SK-N-SH treated with all-trans-retinoic acid at 6 μM for 48 hours (cell line): ENCODE data around the gene DSC1.
"Not testable (repeated sequence)": the region's sequence is repeated elsewhere in the genome, so short reads cannot be mapped to it uniquely, and the experiment has no call there.

Source experiments
- ATAC-seq: fragments of 200-7000 bp; cut with Tn5 transposase; 3 replicates; pipeline ENCODE4 v1.9.1; 2020; ENCODE audit warnings: mild to moderate bottlenecking, moderate library complexity
- ARNTL ChIP-seq: fragments of 450-650 bp; formaldehyde crosslinking; IDR thresholded peaks from 2 replicates; pipeline ENCODE4 v1.5.0; 2020; ENCODE audit warnings: low read depth, mild to moderate bottlenecking, moderate library complexity, borderline replicate concordance
- BACH2 ChIP-seq: fragments of 250-450 bp; sonication (Bioruptor Pico); IDR thresholded peaks from 2 replicates; pipeline ENCODE4 v1.9.0; 2021; ENCODE audit warnings: mild to moderate bottlenecking, borderline replicate concordance
- CSDC2 ChIP-seq: fragments of 250-450 bp; sonication (Bioruptor Pico); IDR thresholded peaks from 2 replicates; pipeline ENCODE4 v1.5.0; 2020; ENCODE audit warnings: mild to moderate bottlenecking, moderate library complexity
- ESRRG ChIP-seq: fragments of 250-450 bp; sonication (Bioruptor Pico); IDR thresholded peaks from 2 replicates; pipeline ENCODE4 v1.6.1; 2021; ENCODE audit warnings: mild to moderate bottlenecking
- GLIS3 ChIP-seq: fragments of 250-450 bp; sonication (Bioruptor Pico); IDR thresholded peaks from 2 replicates; pipeline ENCODE4 v1.5.0; 2020; ENCODE audit warnings: mild to moderate bottlenecking, moderate library complexity
- ISL1 ChIP-seq: fragments of 250-450 bp; sonication (Bioruptor Pico); IDR thresholded peaks from 2 replicates; pipeline ENCODE4 v2.1.2; 2022; ENCODE audit warnings: mild to moderate bottlenecking, moderate library complexity
- OSR1 ChIP-seq: fragments of 250-450 bp; sonication (Bioruptor Pico); IDR thresholded peaks from 2 replicates; pipeline ENCODE4 v1.8.0; 2022; ENCODE audit warnings: moderate library complexity, mild to moderate bottlenecking, inconsistent platforms
- PPARA ChIP-seq: fragments of 250-450 bp; sonication (Bioruptor Pico); IDR thresholded peaks from 2 replicates; pipeline ENCODE4 v1.5.0; 2020; ENCODE audit warnings: mild to moderate bottlenecking, borderline replicate concordance
- RARB ChIP-seq: fragments of 250-450 bp; sonication (Bioruptor Pico); IDR thresholded peaks from 2 replicates; pipeline ENCODE4 v1.8.0; 2021; ENCODE audit warnings: mild to moderate bottlenecking, moderate library complexity
- SNAI2 ChIP-seq: fragments of 250-450 bp; sonication (Bioruptor Pico); IDR thresholded peaks from 2 replicates; pipeline ENCODE4 v1.5.0; 2020; ENCODE audit warnings: mild to moderate bottlenecking, moderate library complexity
- TCF4 ChIP-seq: fragments of 250-450 bp; sonication (Bioruptor Pico); IDR thresholded peaks from 2 replicates; pipeline ENCODE4 v1.8.0; 2021; ENCODE audit warnings: mild to moderate bottlenecking, moderate library complexity, borderline replicate concordance
- ZC3H10 ChIP-seq: fragments of 250-450 bp; sonication (Bioruptor Pico); IDR thresholded peaks from 2 replicates; pipeline ENCODE4 v1.5.1; 2021; ENCODE audit warnings: mild to moderate bottlenecking, moderate library complexity
- ZFP3 ChIP-seq: fragments of 250-450 bp; sonication (Bioruptor Pico); IDR thresholded peaks from 2 replicates; pipeline ENCODE4 v1.5.0; 2020; ENCODE audit warnings: mild to moderate bottlenecking, moderate library complexity
- ZFP30 ChIP-seq: fragments of 450-650 bp; formaldehyde crosslinking; IDR thresholded peaks from 2 replicates; pipeline ENCODE4 v1.5.0; 2022; ENCODE audit warnings: mild to moderate bottlenecking, moderate library complexity
- ZNF565 ChIP-seq: fragments of 450-650 bp; formaldehyde crosslinking; conservative IDR thresholded peaks from 2 replicates; pipeline ENCODE4 v1.5.0; 2020; ENCODE audit warnings: low read depth, mild to moderate bottlenecking, moderate library complexity
- ZNF70 ChIP-seq: fragments of 450-650 bp; formaldehyde crosslinking; IDR thresholded peaks from 2 replicates; pipeline ENCODE4 v1.5.0; 2020; ENCODE audit warnings: mild to moderate bottlenecking, moderate library complexity
- ZNF8 ChIP-seq: fragments of 450-650 bp; formaldehyde crosslinking; IDR thresholded peaks from 2 replicates; pipeline ENCODE4 v1.5.0; 2020; ENCODE audit warnings: mild to moderate bottlenecking, moderate library complexity
- TF ChIP-seq, protein P1 (sequence below): fragments of 250-450 bp; sonication (Bioruptor Pico); IDR thresholded peaks from 2 replicates; pipeline ENCODE4 v1.8.0; 2020; ENCODE audit warnings: mild to moderate bottlenecking, moderate library complexity, borderline replicate concordance
- TF ChIP-seq, protein P2 (sequence below): fragments of 250-450 bp; sonication (Bioruptor Pico); IDR thresholded peaks from 2 replicates; pipeline ENCODE4 v1.5.1; 2020; ENCODE audit warnings: low read depth, mild to moderate bottlenecking, moderate library complexity
- TF ChIP-seq, protein P3 (sequence below): fragments of 250-450 bp; sonication (Bioruptor Pico); IDR thresholded peaks from 2 replicates; pipeline ENCODE4 v1.8.0; 2021; ENCODE audit warnings: low read depth, mild to moderate bottlenecking, moderate library complexity, borderline replicate concordance
- TF ChIP-seq, protein P4 (sequence below): fragments of 250-450 bp; sonication (Bioruptor Pico); IDR thresholded peaks from 2 replicates; pipeline ENCODE4 v1.5.0; 2020; ENCODE audit warnings: mild to moderate bottlenecking, moderate library complexity

Gene DSC1

DNA sequence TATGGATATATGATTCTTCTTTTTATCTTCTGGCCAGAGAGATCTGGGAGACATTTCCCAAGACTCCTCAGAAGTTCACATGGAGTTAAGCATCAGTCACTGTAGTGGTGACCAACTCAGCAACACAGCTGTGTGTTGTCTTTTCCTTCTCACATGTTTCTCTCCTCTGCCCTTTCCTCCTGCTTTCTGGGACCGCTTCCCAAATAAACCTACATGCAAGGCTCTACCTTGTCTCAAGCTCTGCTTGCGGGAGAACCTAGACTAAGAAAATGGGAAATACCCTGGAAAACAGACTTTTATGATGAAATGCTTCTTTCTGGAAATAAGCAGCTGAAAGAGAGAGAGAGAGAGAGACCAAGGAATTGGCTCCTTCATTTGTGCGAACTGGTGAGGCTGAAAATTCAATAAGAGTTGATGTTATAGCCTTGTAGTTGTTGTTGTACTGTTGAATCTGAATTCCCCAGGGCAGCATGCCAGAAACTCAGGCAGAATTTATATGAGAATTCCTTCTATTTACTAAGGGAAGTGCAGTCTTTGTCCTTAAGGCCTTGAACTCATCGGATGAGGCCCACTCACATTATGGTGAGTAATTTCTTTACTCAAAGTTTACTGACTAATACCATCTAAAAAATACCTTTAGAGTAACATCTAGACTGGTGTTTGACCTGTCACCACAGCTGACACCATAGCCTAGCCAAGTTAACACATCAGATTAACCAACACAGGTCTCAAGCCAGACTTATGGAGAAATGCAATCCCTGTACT, 22.7 kb upstream of the DSC1 start:
- no peak for ATAC-seq
- TF ChIP-seq, protein P1, sequence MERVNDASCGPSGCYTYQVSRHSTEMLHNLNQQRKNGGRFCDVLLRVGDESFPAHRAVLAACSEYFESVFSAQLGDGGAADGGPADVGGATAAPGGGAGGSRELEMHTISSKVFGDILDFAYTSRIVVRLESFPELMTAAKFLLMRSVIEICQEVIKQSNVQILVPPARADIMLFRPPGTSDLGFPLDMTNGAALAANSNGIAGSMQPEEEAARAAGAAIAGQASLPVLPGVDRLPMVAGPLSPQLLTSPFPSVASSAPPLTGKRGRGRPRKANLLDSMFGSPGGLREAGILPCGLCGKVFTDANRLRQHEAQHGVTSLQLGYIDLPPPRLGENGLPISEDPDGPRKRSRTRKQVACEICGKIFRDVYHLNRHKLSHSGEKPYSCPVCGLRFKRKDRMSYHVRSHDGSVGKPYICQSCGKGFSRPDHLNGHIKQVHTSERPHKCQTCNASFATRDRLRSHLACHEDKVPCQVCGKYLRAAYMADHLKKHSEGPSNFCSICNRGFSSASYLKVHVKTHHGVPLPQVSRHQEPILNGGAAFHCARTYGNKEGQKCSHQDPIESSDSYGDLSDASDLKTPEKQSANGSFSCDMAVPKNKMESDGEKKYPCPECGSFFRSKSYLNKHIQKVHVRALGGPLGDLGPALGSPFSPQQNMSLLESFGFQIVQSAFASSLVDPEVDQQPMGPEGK (CRISPR knock-in tag), result no peak
- TF ChIP-seq ZNF565 (CRISPR knock-in tag) (no peak), ARNTL (CRISPR knock-in tag) (no peak), ESRRG (no peak), BACH2 (no peak), TCF4 (CRISPR knock-in tag) (no peak), ISL1 (no peak), RARB (no peak), PPARA (CRISPR knock-in tag) (no peak), CSDC2 (CRISPR knock-in tag) (no peak), SNAI2 (CRISPR knock-in tag) (no peak), ZNF8 (CRISPR knock-in tag) (no peak), ZC3H10 (CRISPR knock-in tag) (no peak), ZNF70 (CRISPR knock-in tag) (no peak), GLIS3 (no peak), OSR1 (CRISPR knock-in tag) (no peak), ZFP30 (no peak)
- TF ChIP-seq, protein P2, sequence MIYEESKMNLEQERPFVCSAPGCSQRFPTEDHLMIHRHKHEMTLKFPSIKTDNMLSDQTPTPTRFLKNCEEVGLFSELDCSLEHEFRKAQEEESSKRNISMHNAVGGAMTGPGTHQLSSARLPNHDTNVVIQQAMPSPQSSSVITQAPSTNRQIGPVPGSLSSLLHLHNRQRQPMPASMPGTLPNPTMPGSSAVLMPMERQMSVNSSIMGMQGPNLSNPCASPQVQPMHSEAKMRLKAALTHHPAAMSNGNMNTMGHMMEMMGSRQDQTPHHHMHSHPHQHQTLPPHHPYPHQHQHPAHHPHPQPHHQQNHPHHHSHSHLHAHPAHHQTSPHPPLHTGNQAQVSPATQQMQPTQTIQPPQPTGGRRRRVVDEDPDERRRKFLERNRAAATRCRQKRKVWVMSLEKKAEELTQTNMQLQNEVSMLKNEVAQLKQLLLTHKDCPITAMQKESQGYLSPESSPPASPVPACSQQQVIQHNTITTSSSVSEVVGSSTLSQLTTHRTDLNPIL, result no peak
- TF ChIP-seq, protein P3, sequence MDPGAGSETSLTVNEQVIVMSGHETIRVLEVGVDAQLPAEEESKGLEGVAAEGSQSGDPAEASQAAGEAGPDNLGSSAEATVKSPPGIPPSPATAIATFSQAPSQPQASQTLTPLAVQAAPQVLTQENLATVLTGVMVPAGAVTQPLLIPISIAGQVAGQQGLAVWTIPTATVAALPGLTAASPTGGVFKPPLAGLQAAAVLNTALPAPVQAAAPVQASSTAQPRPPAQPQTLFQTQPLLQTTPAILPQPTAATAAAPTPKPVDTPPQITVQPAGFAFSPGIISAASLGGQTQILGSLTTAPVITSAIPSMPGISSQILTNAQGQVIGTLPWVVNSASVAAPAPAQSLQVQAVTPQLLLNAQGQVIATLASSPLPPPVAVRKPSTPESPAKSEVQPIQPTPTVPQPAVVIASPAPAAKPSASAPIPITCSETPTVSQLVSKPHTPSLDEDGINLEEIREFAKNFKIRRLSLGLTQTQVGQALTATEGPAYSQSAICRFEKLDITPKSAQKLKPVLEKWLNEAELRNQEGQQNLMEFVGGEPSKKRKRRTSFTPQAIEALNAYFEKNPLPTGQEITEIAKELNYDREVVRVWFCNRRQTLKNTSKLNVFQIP (CRISPR knock-in tag), result no peak

DNA sequence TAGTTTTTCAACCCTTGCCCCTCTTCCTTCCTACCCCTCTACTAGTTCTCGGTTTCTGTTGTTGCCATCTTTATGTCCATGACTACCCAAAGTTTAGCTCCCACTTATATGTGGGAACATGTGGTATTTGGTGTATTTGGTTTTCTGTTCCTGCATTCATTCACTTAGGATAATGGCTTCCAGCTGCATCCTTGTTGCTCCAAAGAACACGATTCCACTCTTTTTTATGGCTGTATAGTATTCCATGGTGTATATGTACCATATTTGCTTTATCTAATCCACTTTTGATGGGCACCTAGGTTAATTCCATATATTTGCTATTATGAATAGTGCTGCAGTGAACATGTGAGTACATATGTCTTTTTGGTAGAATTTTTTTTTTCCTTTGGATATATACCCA, 20.6 kb upstream of the DSC1 start:
- no peak for ATAC-seq
- TF ChIP-seq OSR1 (CRISPR knock-in tag), result no peak
- TF ChIP-seq SNAI2 (CRISPR knock-in tag), result no peak
- TF ChIP-seq BACH2, result no peak
- TF ChIP-seq ESRRG, result no peak
- no peak for TF ChIP-seq ZC3H10 (CRISPR knock-in tag)
- no peak for TF ChIP-seq GLIS3
- no peak for TF ChIP-seq TCF4 (CRISPR knock-in tag)
- TF ChIP-seq, protein P2, result no peak
- no peak for TF ChIP-seq ZNF565 (CRISPR knock-in tag)
- TF ChIP-seq, protein P1 (CRISPR knock-in tag), result no peak
- TF ChIP-seq ZFP30, result no peak
- TF ChIP-seq ZNF8 (CRISPR knock-in tag), result no peak
- TF ChIP-seq ISL1, result no peak
- no peak for TF ChIP-seq ZFP3 (CRISPR knock-in tag)
- TF ChIP-seq, all 23 proteins: peak for 0

DNA sequence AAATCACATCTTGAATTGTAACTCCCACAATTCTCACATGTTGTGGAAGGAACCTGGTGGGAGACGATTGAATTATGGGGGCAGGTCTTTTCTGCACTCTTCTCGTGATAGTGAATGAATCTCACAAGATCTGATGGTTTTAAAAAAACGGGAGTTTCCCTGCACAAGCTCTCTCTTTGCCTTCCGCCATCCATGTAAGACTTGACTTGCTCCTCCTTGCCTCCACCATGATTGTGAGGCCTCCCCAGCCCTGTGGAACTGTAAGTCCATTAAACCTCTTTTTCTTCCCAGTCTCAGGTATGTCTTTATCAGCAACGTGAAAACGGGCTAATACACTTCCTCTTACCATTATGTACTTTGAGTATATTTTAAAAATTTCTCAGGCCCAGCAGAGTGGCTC, 14.7 kb upstream of the DSC1 start:
- not testable (repeated sequence) for ATAC-seq

DNA sequence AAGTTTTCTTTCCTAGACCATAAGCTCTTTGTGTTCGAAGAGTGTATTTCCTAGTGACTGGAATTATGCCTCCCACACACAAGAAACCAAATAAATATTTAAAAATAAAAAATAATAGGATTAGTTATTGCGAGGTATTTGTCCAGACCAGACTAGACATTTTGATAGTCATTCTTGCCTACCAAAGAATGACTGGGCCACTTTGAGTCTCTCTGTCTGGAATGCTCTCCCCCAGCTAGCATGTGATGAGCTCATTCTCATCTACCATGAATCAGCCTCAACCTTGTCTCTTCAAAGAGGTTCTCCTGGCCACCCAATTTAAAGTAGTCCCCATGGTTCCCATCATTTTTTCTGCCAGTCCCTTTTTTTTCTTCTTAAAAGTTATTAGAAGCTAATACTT, 13.9 kb upstream of the DSC1 start:
- ATAC-seq, result no peak
- TF ChIP-seq, protein P4, sequence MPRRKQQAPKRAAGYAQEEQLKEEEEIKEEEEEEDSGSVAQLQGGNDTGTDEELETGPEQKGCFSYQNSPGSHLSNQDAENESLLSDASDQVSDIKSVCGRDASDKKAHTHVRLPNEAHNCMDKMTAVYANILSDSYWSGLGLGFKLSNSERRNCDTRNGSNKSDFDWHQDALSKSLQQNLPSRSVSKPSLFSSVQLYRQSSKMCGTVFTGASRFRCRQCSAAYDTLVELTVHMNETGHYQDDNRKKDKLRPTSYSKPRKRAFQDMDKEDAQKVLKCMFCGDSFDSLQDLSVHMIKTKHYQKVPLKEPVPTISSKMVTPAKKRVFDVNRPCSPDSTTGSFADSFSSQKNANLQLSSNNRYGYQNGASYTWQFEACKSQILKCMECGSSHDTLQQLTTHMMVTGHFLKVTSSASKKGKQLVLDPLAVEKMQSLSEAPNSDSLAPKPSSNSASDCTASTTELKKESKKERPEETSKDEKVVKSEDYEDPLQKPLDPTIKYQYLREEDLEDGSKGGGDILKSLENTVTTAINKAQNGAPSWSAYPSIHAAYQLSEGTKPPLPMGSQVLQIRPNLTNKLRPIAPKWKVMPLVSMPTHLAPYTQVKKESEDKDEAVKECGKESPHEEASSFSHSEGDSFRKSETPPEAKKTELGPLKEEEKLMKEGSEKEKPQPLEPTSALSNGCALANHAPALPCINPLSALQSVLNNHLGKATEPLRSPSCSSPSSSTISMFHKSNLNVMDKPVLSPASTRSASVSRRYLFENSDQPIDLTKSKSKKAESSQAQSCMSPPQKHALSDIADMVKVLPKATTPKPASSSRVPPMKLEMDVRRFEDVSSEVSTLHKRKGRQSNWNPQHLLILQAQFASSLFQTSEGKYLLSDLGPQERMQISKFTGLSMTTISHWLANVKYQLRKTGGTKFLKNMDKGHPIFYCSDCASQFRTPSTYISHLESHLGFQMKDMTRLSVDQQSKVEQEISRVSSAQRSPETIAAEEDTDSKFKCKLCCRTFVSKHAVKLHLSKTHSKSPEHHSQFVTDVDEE, result no peak
- no peak for TF ChIP-seq ZNF565 (CRISPR knock-in tag)
- TF ChIP-seq, protein P3 (CRISPR knock-in tag), result no peak
- TF ChIP-seq, protein P1 (CRISPR knock-in tag), result no peak
- no peak for TF ChIP-seq RARB
- TF ChIP-seq ZFP30, result no peak
